ENCODE measurements around the gene NKX1-1.

The NKX1-1 gene

DNA sequence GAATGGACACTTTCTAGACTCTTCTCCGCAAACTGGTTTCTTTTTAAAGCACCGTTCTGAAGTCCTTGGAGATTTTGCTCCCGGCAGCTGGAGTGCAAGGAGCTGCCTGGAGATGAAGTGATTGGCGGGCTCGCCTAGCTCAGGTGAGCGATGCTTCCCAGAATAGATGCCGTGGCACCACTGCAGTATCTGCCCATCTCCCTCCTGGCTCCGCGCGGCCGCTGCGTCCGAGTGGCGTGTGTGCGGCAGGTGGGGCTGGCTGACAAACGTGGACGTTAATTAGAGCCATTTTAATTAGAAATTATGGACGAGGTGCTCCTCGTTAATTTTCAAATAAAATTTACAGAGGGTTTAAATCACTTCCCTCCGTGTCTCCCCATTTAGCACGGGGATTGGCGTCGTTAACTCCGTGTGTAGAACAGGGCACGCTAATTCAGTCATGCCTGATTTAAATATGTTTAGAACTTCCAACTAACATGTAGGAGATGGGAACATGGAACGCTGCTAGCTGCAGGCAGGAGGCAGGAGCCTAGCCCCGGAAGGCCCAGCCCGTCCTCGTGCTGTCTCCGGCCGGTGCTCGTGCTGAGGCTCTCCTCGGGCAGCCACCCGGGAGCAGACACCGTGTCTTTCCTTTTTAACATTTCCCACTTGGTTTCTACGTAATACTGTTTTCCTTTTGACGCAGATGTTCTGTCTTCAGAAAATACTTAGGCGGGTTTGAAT is 47.7 kb downstream of the NKX1-1 start:
- ChIA-PET CTCF (interaction anchor here (1.1 kb wide), 1 partner anchor 191 kb away, joined by 3 read pairs; no protein-coding TSS in a partner anchor), POLR2A (no interaction called here)
- Histone ChIP-seq H3K27me3 (replicated peaks in 2 of 5; ENCODE audit: control insufficient read depth in 4 of 5, insufficient read depth in 5 of 5, low read length in 4 of 5) (no peaks in the 10 kb centered on the region), H3K9me3 (ENCODE audit: control extremely low read depth in 1 of 5, control insufficient read depth in 4 of 5, insufficient read depth in 2 of 5, low read depth in 1 of 5, low read length in 4 of 5) (no peaks in the 10 kb centered on the region), H3K4me1 (ENCODE audit: control extremely low read depth in 1 of 4, control insufficient read depth in 4 of 4, insufficient read depth in 4 of 4, low read length in 3 of 4) (no peaks in the 10 kb centered on the region), H3K27ac (ENCODE audit: insufficient read depth in 1 of 2, low read depth in 1 of 2, low read length in 2 of 2, poor library complexity in 1 of 2, severe bottlenecking in 2 of 2) (no peak overlapping the region), H3K36me3 (ENCODE audit: control insufficient read depth in 4 of 4, insufficient read depth in 4 of 4, low read length in 3 of 4) (peaks cover 0 to 17% (median 3%) of the 10 kb centered on the region in 4 experiments), H3K4me3 (ENCODE audit: control insufficient read depth in 1 of 7, extremely low read depth in 1 of 7, insufficient read depth in 4 of 7, low read depth in 2 of 7, low read length in 6 of 7) (no peak overlapping the region)
- DNase-seq = no peak
- WGBS (ENCODE audit: insufficient coverage) = 98% methylated on average over 38 of the region's 38 CpGs

DNA sequence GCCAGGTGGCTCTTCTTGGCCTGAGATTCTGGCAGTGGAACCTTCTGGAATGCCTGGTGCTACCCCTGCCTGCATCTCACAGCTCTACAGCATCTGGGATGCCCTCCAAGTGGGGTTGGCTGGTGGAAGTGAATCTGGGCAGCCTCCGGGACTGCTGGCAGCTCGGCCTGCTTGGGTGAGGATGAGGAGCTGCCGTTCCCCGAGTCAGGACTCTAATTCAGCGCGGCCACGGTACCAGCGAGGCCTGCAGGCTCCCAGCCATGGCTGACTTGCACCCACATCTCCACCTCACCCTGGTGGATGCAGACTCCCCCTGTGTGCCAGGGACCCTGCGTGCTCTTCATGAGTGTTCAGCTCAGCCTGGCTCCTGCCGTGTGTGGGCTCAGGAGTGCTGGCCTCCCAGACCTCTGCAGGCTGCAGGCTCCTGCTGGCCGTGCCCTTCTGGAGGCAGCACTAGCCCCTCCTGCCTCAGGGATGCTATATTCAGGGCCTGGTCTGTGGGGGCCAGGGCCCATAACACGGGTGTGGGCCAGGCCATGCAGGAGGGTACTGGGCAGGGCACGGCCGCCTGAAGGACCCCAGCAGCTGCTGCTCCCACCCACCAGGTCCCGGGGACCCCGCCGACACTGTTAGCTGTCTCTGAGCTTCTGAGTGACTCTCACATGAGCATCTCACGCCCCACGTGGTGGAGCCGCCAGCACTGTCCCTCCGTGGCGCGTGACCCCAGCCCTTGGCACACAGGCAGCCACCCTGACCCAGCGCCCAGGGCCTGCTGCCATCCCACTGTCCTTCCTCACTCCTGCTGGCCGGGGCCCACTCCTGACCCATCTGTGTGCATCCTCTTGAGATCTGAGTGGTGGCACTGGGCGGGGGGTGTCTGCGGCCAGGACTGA is 48.6 kb downstream of the NKX1-1 start:
- ChIA-PET CTCF (interaction anchor here (0.8 to 4.5 kb wide), 4 partner anchors 10 to 273 kb away, joined by 3 to 19 read pairs (median 4); no protein-coding TSS in a partner anchor), POLR2A (no interaction called here)
- H3K4me1 ChIP-seq (ENCODE audit: control extremely low read depth in 1 of 4, control insufficient read depth in 4 of 4, insufficient read depth in 4 of 4, low read length in 3 of 4) = no peaks in the 10 kb centered on the region
- no peak for DNase-seq
- H3K36me3 ChIP-seq (ENCODE audit: control insufficient read depth in 4 of 4, insufficient read depth in 4 of 4, low read length in 3 of 4) = peaks cover 0 to 22% (median 4%) of the 10 kb centered on the region in 4 experiments
- no peaks in the 10 kb centered on the region for H3K27me3 ChIP-seq (replicated peaks in 2 of 5; ENCODE audit: control insufficient read depth in 4 of 5, insufficient read depth in 5 of 5, low read length in 4 of 5)
- H3K9me3 ChIP-seq (ENCODE audit: control extremely low read depth in 1 of 5, control insufficient read depth in 4 of 5, insufficient read depth in 2 of 5, low read depth in 1 of 5, low read length in 4 of 5) = no peaks in the 10 kb centered on the region
- no peak overlapping the region for H3K4me3 ChIP-seq (ENCODE audit: control insufficient read depth in 1 of 7, extremely low read depth in 1 of 7, insufficient read depth in 4 of 7, low read depth in 2 of 7, low read length in 6 of 7)
- WGBS (ENCODE audit: insufficient coverage) = 94% methylated on average over 25 of the region's 27 CpGs
- no peak overlapping the region for H3K27ac ChIP-seq (ENCODE audit: insufficient read depth in 1 of 2, low read depth in 1 of 2, low read length in 2 of 2, poor library complexity in 1 of 2, severe bottlenecking in 2 of 2)

DNA sequence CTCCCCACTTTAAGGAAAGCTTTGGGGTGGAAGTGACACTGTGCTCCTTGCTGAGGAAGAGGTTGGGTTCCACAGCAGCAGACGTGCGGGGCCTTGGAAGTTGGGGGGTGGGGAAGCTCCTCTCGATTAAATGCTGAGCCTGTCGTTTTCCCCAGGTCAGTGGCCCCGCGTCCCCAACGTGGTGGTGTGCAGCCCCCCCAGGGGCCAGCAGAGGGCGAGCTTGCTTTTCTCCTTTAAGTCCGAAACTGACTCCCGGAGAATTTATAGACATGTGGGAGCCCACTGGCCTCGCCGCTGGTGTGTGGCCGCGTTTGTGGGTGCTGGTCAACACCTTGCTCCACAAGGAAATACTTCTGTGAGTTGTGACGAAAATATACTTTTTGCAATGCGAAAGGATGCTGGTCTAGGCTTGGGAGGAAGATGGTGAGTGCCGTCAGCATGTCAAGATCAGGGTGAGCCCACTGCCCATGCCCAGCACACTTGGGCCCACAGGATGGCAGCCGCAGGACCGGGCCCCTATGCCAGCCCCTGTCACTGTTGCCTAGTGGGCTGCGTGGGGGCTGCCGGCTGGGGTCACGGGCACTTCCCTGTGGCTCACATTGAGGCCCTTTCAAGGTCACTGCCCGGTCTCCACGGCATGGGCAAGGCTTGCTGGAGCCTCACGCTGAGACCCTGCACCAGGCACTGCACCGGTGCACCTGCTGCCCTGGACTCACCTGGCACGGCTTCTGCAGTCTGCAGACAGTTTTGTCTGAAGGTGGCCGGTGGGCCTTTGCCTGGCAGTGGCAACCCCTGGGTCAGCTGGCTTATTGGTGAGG is 49.9 kb downstream of the NKX1-1 start:
- ChIA-PET POLR2A (interaction anchor here (1.1 kb wide), 1 partner anchor 157 kb away, joined by 3 read pairs; no protein-coding TSS in a partner anchor), CTCF (interaction anchor here (0.7 to 4.5 kb wide), 17 partner anchors 10 to 336 kb away, joined by 3 to 19 read pairs (median 3); partner anchors contain the start of gene UVSSA)
- H3K27ac ChIP-seq (ENCODE audit: insufficient read depth in 1 of 2, low read depth in 1 of 2, low read length in 2 of 2, poor library complexity in 1 of 2, severe bottlenecking in 2 of 2) = no peak overlapping the region
- DNase-seq = peak; percentile 50 to 68 (median 55)
- peaks cover 0 to 3% (median 3%) of the 10 kb centered on the region in 4 experiments for H3K4me1 ChIP-seq (ENCODE audit: control extremely low read depth in 1 of 4, control insufficient read depth in 4 of 4, insufficient read depth in 4 of 4, low read length in 3 of 4)
- no peak overlapping the region for H3K4me3 ChIP-seq (ENCODE audit: control insufficient read depth in 1 of 7, extremely low read depth in 1 of 7, insufficient read depth in 4 of 7, low read depth in 2 of 7, low read length in 6 of 7)
- 68% methylated on average over 27 of the region's 28 CpGs for WGBS (ENCODE audit: insufficient coverage)
- H3K9me3 ChIP-seq (ENCODE audit: control extremely low read depth in 1 of 5, control insufficient read depth in 4 of 5, insufficient read depth in 2 of 5, low read depth in 1 of 5, low read length in 4 of 5) = no peaks in the 10 kb centered on the region
- H3K27me3 ChIP-seq (replicated peaks in 2 of 5; ENCODE audit: control insufficient read depth in 4 of 5, insufficient read depth in 5 of 5, low read length in 4 of 5) = no peaks in the 10 kb centered on the region
- peaks cover 0 to 29% (median 4%) of the 10 kb centered on the region in 4 experiments for H3K36me3 ChIP-seq (ENCODE audit: control insufficient read depth in 4 of 4, insufficient read depth in 4 of 4, low read length in 3 of 4)

DNA sequence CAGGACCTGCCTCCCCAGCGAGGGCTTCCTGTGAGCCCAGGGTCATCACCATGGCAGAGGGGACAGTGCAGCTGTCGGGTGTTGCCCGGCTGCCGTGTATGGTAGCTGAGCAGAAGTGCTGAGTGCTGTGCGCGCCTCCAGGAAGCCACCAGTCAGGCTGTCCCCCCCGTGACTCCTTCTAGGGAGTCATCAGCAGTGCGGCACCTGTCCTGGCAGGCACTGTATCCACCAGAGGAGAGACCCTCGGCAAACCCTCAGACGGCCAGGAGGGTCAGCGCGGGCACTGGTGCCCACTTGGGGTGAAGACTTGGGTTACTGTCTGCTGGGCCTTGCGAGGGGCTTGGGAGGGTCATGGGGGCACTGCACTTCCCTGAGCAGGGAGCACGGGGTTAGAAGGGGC is 50.9 kb downstream of the NKX1-1 start:
- peaks cover 0 to 3% (median 3%) of the 10 kb centered on the region in 4 experiments for H3K4me1 ChIP-seq (ENCODE audit: control extremely low read depth in 1 of 4, control insufficient read depth in 4 of 4, insufficient read depth in 4 of 4, low read length in 3 of 4)

DNA sequence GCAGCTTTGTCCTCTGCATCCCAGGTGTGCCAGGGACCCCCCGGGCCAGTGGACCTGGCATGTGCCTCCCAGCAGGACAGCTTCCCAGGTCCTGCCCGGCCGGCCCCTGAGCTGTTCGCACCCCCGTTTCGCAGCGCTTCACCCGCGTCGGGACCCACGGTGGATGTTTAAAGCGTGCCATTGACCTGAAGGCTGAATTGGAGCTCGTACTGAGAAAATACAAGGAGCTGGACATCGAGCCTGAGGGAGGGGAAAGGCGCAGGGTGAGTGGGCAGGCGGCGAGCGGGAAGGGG is 51.3 kb downstream of the NKX1-1 start:
- CTCF ChIA-PET = interaction anchor here (0.8 to 4.5 kb wide), 9 partner anchors 11 to 275 kb away, joined by 3 to 19 read pairs (median 3); no protein-coding TSS in a partner anchor
- POLR2A ChIA-PET = interaction anchor here (0.8 kb wide), 1 partner anchor 9 kb away, joined by 3 read pairs; no protein-coding TSS in a partner anchor
- no peak for DNase-seq
- Histone ChIP-seq H3K36me3 (ENCODE audit: control insufficient read depth in 4 of 4, insufficient read depth in 4 of 4, low read length in 3 of 4) (peaks cover 0 to 31% (median 4%) of the 10 kb centered on the region in 4 experiments), H3K4me3 (ENCODE audit: control insufficient read depth in 1 of 7, extremely low read depth in 1 of 7, insufficient read depth in 4 of 7, low read depth in 2 of 7, low read length in 6 of 7) (no peak overlapping the region), H3K9me3 (ENCODE audit: control extremely low read depth in 1 of 5, control insufficient read depth in 4 of 5, insufficient read depth in 2 of 5, low read depth in 1 of 5, low read length in 4 of 5) (no peaks in the 10 kb centered on the region), H3K4me1 (ENCODE audit: control extremely low read depth in 1 of 4, control insufficient read depth in 4 of 4, insufficient read depth in 4 of 4, low read length in 3 of 4) (peaks cover 0 to 3% (median 3%) of the 10 kb centered on the region in 4 experiments), H3K27ac (ENCODE audit: insufficient read depth in 1 of 2, low read depth in 1 of 2, low read length in 2 of 2, poor library complexity in 1 of 2, severe bottlenecking in 2 of 2) (no peak overlapping the region), H3K27me3 (replicated peaks in 2 of 5; ENCODE audit: control insufficient read depth in 4 of 5, insufficient read depth in 5 of 5, low read length in 4 of 5) (no peaks in the 10 kb centered on the region)
- over 99% methylated on average over 18 of the region's 18 CpGs for WGBS (ENCODE audit: insufficient coverage)

More for the DNA sequence above, 50.9 kb downstream of the NKX1-1 start:
- DNase-seq = no peak
- H3K9me3 ChIP-seq (ENCODE audit: control extremely low read depth in 1 of 5, control insufficient read depth in 4 of 5, insufficient read depth in 2 of 5, low read depth in 1 of 5, low read length in 4 of 5) = no peaks in the 10 kb centered on the region
- ChIA-PET POLR2A (no interaction called here), CTCF (interaction anchor here (0.7 to 4.5 kb wide), 15 partner anchors 11 to 287 kb away, joined by 3 to 19 read pairs (median 4); no protein-coding TSS in a partner anchor)
- 95% methylated on average over 10 of the region's 14 CpGs for WGBS (ENCODE audit: insufficient coverage)
- no peaks in the 10 kb centered on the region for H3K27me3 ChIP-seq (replicated peaks in 2 of 5; ENCODE audit: control insufficient read depth in 4 of 5, insufficient read depth in 5 of 5, low read length in 4 of 5)
- peaks cover 0 to 27% (median 4%) of the 10 kb centered on the region in 4 experiments for H3K36me3 ChIP-seq (ENCODE audit: control insufficient read depth in 4 of 4, insufficient read depth in 4 of 4, low read length in 3 of 4)
- H3K27ac ChIP-seq (ENCODE audit: insufficient read depth in 1 of 2, low read depth in 1 of 2, low read length in 2 of 2, poor library complexity in 1 of 2, severe bottlenecking in 2 of 2) = no peak overlapping the region
- no peak overlapping the region for H3K4me3 ChIP-seq (ENCODE audit: control insufficient read depth in 1 of 7, extremely low read depth in 1 of 7, insufficient read depth in 4 of 7, low read depth in 2 of 7, low read length in 6 of 7)

DNA sequence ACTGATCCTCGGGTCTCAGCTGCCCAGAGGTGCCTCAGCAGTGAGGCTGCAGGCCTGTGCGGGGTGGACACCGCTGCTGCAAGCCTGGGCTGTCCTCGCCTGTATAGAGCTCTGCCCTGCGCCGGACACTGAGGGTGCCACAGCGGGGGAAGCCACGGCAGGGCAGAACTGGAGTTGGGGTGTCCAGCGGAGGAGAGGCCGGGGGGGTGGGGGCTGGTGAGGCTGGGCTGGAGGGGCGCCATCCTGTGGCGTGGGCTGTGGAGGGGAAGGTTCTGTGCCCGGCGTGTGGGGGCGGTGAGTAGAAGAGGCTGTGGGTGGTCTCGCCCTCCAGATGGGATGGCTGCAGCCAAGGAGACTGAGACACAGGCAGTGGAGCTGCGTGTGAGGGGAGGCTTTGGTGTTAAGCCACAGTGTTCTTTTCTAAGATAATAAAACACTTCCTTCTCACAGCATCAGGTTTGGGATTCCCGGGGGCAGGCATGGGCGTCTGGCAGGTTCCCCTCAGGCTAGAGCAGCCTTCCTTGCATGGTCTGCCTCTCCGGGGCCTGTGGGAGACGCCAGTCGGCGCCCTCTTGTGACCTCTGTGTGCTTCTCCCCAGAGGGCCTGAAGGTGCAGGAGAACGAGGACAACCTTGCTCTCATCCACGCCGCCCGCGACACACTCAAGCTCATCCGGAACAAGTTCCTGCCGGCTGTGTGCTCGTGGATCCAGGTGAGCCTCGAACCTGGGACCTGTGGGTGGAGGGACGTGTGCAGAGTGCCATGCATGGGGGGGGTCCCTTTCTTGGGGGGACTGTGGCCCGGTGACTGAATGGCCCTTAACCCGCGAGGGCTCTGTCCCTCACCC is 51.9 kb downstream of the NKX1-1 start:
- POLR2A ChIA-PET = interaction anchor here (0.8 kb wide), 1 partner anchor 8 kb away, joined by 3 read pairs; no protein-coding TSS in a partner anchor
- 96% methylated on average over 32 of the region's 36 CpGs for WGBS (ENCODE audit: insufficient coverage)
- no peaks in the 10 kb centered on the region for H3K27me3 ChIP-seq (replicated peaks in 2 of 5; ENCODE audit: control insufficient read depth in 4 of 5, insufficient read depth in 5 of 5, low read length in 4 of 5)
- CTCF ChIA-PET = interaction anchor here (0.8 to 4.5 kb wide), 9 partner anchors 12 to 276 kb away, joined by 3 to 19 read pairs (median 3); no protein-coding TSS in a partner anchor
- H3K9me3 ChIP-seq (ENCODE audit: control extremely low read depth in 1 of 5, control insufficient read depth in 4 of 5, insufficient read depth in 2 of 5, low read depth in 1 of 5, low read length in 4 of 5) = no peaks in the 10 kb centered on the region
- H3K4me3 ChIP-seq (ENCODE audit: control insufficient read depth in 1 of 7, extremely low read depth in 1 of 7, insufficient read depth in 4 of 7, low read depth in 2 of 7, low read length in 6 of 7) = no peak overlapping the region
- peaks cover 0 to 3% (median 3%) of the 10 kb centered on the region in 4 experiments for H3K4me1 ChIP-seq (ENCODE audit: control extremely low read depth in 1 of 4, control insufficient read depth in 4 of 4, insufficient read depth in 4 of 4, low read length in 3 of 4)
- peaks cover 0 to 36% (median 6%) of the 10 kb centered on the region in 4 experiments for H3K36me3 ChIP-seq (ENCODE audit: control insufficient read depth in 4 of 4, insufficient read depth in 4 of 4, low read length in 3 of 4)
- H3K27ac ChIP-seq (ENCODE audit: insufficient read depth in 1 of 2, low read depth in 1 of 2, low read length in 2 of 2, poor library complexity in 1 of 2, severe bottlenecking in 2 of 2) = no peak overlapping the region
- DNase-seq = no peak

All from common myeloid progenitor, CD34-positive (primary cell).